ENCODE measurements around the gene OSBPL10. TPM values are rescaled to one million over a fixed set of nuclear protein-coding genes. Genes with fewer than 3 reads are reported as not detected.

OSBPL10 gene
- total RNA-seq, 1 experiment from 2014 or later: 48.0 TPM

- ChIA-PET CTCF (no interaction called here), POLR2A (ENCODE audit: unreplicated experiment) (no interaction called here)
- Histone ChIP-seq H3K4me3 (ENCODE audit: low read length) (no peak overlapping the region), H3K36me3 (ENCODE audit: low read depth, low read length) (peaks cover 47% of the 10 kb centered on the region), H3K27me3 (ENCODE audit: low read length) (no peaks in the 10 kb centered on the region), H4K20me1 (ENCODE audit: low read length) (no peaks in the 10 kb centered on the region), H3K79me2 (ENCODE audit: low read length) (no peaks in the 10 kb centered on the region), H3K9me2 (replicated peaks; ENCODE audit: low read length) (no peaks in the 10 kb centered on the region), H2AFZ (ENCODE audit: low read length) (no peak overlapping the region), H3K27ac (ENCODE audit: low read length) (no peak overlapping the region), H3K9ac (ENCODE audit: low read length) (no peak overlapping the region), H3K4me1 (ENCODE audit: insufficient read depth, low read length) (no peaks in the 10 kb centered on the region), H3K9me3 (ENCODE audit: low read length) (no peaks in the 10 kb centered on the region), H3F3A (ENCODE audit: low read length, unreplicated experiment) (peaks cover 3% of the 10 kb centered on the region), H3K4me2 (ENCODE audit: low read length) (no peak overlapping the region)
- TF ChIP-seq EZH2phosphoT487 (IDR thresholded peaks at IDR 0.05; ENCODE audit: borderline replicate concordance, low read length) (no peak), CTCF (conservative IDR thresholded peaks at IDR 0.05; ENCODE audit: low read depth, low read length) (no peak), EZH2 (IDR thresholded peaks at IDR 0.05; ENCODE audit: low read length, unreplicated experiment) (no peak)
- ATAC-seq (no peak), DNase-seq (no peak)
- no TSS peak for BruUV-seq (replicated peaks)
- intact Hi-C loops (cut with micrococcal nuclease): no loop called here
Observed at GRCh38 chr3:31625358-31625757, 355.7 kb downstream of the OSBPL10 start.

GRCh38 chr3:31624083-31624709, 356.9 kb downstream of the OSBPL10 start:
- TF ChIP-seq EZH2phosphoT487 (IDR thresholded peaks at IDR 0.05; ENCODE audit: borderline replicate concordance, low read length) (no peak), EZH2 (IDR thresholded peaks at IDR 0.05; ENCODE audit: low read length, unreplicated experiment) (no peak), CTCF (conservative IDR thresholded peaks at IDR 0.05; ENCODE audit: low read depth, low read length) (no peak)
- no peak overlapping the region for H3K4me3 ChIP-seq (ENCODE audit: low read length)
- no peak overlapping the region for H3K27ac ChIP-seq (ENCODE audit: low read length)
- H3K9me3 ChIP-seq (ENCODE audit: low read length): no peaks in the 10 kb centered on the region
- H4K20me1 ChIP-seq (ENCODE audit: low read length): no peaks in the 10 kb centered on the region
- no peak overlapping the region for H3K4me2 ChIP-seq (ENCODE audit: low read length)
- H3K9ac ChIP-seq (ENCODE audit: low read length): no peak overlapping the region
- BruUV-seq (replicated peaks): no TSS peak
- no peaks in the 10 kb centered on the region for H3K4me1 ChIP-seq (ENCODE audit: insufficient read depth, low read length)
- peaks cover 52% of the 10 kb centered on the region for H3K36me3 ChIP-seq (ENCODE audit: low read depth, low read length)
- no peak overlapping the region for H2AFZ ChIP-seq (ENCODE audit: low read length)
- intact Hi-C loops (cut with micrococcal nuclease): no loop called here
- no peak for DNase-seq
- H3K27me3 ChIP-seq (ENCODE audit: low read length): no peaks in the 10 kb centered on the region
- H3K9me2 ChIP-seq (replicated peaks; ENCODE audit: low read length): no peaks in the 10 kb centered on the region
- H3F3A ChIP-seq (ENCODE audit: low read length, unreplicated experiment): peaks cover 4% of the 10 kb centered on the region
- ChIA-PET CTCF (interaction anchor here (0.6 kb wide), 1 partner anchor 520 kb away, joined by 3 read pairs; no protein-coding TSS in a partner anchor), POLR2A (ENCODE audit: unreplicated experiment) (no interaction called here)
- ATAC-seq: no peak
- no peaks in the 10 kb centered on the region for H3K79me2 ChIP-seq (ENCODE audit: low read length)

- ATAC-seq: no peak
- no peaks in the 10 kb centered on the region for H3K27me3 ChIP-seq (ENCODE audit: low read length)
- H3K4me3 ChIP-seq (ENCODE audit: low read length): no peak overlapping the region
- no peaks in the 10 kb centered on the region for H3K79me2 ChIP-seq (ENCODE audit: low read length)
- no peak overlapping the region for H3K27ac ChIP-seq (ENCODE audit: low read length)
- H3K4me1 ChIP-seq (ENCODE audit: insufficient read depth, low read length): no peaks in the 10 kb centered on the region
- H3K9me3 ChIP-seq (ENCODE audit: low read length): no peaks in the 10 kb centered on the region
- intact Hi-C loops (cut with micrococcal nuclease): no loop called here
- no peak overlapping the region for H3K9ac ChIP-seq (ENCODE audit: low read length)
- ChIA-PET POLR2A (ENCODE audit: unreplicated experiment) (no interaction called here), CTCF (no interaction called here)
- TF ChIP-seq EZH2phosphoT487 (IDR thresholded peaks at IDR 0.05; ENCODE audit: borderline replicate concordance, low read length) (no peak), EZH2 (IDR thresholded peaks at IDR 0.05; ENCODE audit: low read length, unreplicated experiment) (no peak), CTCF (conservative IDR thresholded peaks at IDR 0.05; ENCODE audit: low read depth, low read length) (no peak)
- no peaks in the 10 kb centered on the region for H4K20me1 ChIP-seq (ENCODE audit: low read length)
- no peak overlapping the region for H2AFZ ChIP-seq (ENCODE audit: low read length)
- BruUV-seq (replicated peaks): no TSS peak
- H3K36me3 ChIP-seq (ENCODE audit: low read depth, low read length): peaks cover 51% of the 10 kb centered on the region
- no peaks in the 10 kb centered on the region for H3K9me2 ChIP-seq (replicated peaks; ENCODE audit: low read length)
- no peak for DNase-seq
- H3K4me2 ChIP-seq (ENCODE audit: low read length): no peak overlapping the region
- H3F3A ChIP-seq (ENCODE audit: low read length, unreplicated experiment): peaks cover 4% of the 10 kb centered on the region
Observed at GRCh38 chr3:31622636-31623288, 358.3 kb downstream of the OSBPL10 start.

All from PC-3 (cell line).